GM12864 (cell line): ENCODE data around the gene FZD1.

Experiments used
- DNase-seq: peaks from one replicate; pipeline ENCODE4 v3.0.0-alpha.2; 2011; ENCODE audit warnings: low read depth
- H3K4me3 ChIP-seq: 2 replicates; pipeline ENCODE4 v1.5.1; 2011; ENCODE audit warnings: mild to moderate bottlenecking, low read depth, low read length, control low read depth
- CTCF ChIP-seq: IDR thresholded peaks from 2 replicates; pipeline ENCODE4 v1.5.1; 2011; ENCODE audit warnings: low read depth, mild to moderate bottlenecking, moderate library complexity, low read length, control low read depth, inconsistent platforms; ENCODE audit errors: missing control alignments

Gene FZD1

GRCh38 chr7:91320366-91321078, 56.3 kb downstream of the FZD1 start:
- DNase-seq = no peak
- no peak for TF ChIP-seq CTCF
- H3K4me3 ChIP-seq = no peak overlapping the region
